NT2/D1 (cell line): Measurements from ENCODE around the gene CACNA2D2.

Source experiments
- SUZ12 ChIP-seq: IDR thresholded peaks from 2 replicates; pipeline ENCODE4 v1.6.1; 2011; ENCODE audit not compliant: insufficient read length, insufficient read depth; ENCODE audit errors: extremely low read depth
- YY1 ChIP-seq: IDR thresholded peaks from 2 replicates; pipeline ENCODE4 v1.6.1; 2011; ENCODE audit not compliant: insufficient read length, insufficient read depth
- ZNF274 ChIP-seq: IDR thresholded peaks from 2 replicates; pipeline ENCODE4 v1.6.1; 2011; ENCODE audit warnings: mild to moderate bottlenecking, low read depth, low read length

DNA sequence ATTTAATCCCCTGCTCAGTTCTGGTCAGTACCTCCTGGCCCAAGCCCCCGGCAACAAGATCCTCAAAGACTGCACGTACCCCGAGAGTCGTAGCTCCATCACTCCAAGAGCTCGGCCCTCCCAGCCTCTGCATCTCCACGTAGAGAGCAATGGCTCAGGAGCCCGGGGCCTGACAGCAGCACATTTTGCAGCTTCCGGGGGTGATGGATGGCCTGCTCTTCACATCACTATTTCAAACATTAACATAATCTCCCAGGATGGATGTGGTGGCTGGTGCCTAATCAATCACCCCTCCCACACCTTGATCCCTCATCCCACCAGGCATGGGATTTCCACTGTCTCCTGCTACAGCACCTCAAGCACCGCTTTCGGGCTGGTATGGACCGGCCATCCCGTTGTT, 28.1 kb downstream of the CACNA2D2 start:
- TF ChIP-seq SUZ12: no peak
- no peak for TF ChIP-seq ZNF274
- TF ChIP-seq YY1: no peak
